NCI-H187 (cell line): ENCODE results near the gene ZNF821.
"Not testable (repeated sequence)": the region's sequence is repeated elsewhere in the genome, so short reads cannot be mapped to it uniquely, and the experiment has no call there.

Experiments used
- DNase-seq, 2 experiments: peaks; one replicate each; lab custom pipeline; 2025; lab: John Stamatoyannopoulos, UW

Gene ZNF821

GRCh38 chr16:71855937-71856662 is 27.9 kb downstream of the ZNF821 start:
- DNase-seq, result no peak

GRCh38 chr16:71854369-71854948 is 29.5 kb downstream of the ZNF821 start:
- no peak for DNase-seq

DNA sequence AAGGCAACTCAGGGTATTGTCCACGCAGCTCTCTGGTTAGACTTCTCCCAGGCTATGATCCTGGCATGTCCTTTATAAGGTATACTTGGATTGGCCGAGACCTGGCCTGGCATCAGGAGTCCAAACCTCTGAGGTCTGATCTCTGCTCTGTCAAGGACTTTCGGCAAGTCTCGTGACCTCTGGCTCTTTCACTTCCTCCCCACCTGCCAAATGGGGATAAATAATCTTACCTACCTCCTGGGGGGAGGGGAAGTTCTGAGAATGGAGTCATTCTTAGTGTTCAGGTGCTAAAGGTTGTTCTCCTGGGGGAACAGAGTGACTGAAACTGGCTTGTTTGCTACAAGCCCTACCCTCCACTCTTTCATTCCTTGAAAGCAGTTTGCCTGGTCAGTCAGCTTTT is 30.6 kb downstream of the ZNF821 start:
- no peak for DNase-seq

- no peak for DNase-seq
These were observed 31.4 kb downstream of the ZNF821 start for GRCh38 chr16:71852561-71852960.

DNA sequence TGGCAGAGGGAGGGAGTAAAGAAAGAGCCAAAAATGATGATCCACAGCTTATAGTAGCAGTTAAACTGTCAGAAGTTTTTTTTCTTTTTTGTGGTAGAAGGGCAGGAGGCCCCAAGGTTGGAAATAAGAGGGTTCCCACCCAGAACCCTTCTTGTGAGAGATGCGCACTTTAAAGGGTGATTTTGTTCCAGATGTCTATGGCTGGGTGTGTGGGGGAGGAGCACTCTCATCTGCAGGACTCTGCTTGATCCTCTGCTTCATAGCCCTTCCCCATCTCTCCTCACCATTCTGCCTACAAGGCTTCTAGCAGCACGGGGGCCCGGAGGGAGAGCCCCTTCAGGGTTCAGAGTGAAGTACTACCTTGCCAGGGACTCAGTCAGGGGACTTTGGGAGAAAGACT is 31.8 kb downstream of the ZNF821 start:
- DNase-seq, result no peak

DNA sequence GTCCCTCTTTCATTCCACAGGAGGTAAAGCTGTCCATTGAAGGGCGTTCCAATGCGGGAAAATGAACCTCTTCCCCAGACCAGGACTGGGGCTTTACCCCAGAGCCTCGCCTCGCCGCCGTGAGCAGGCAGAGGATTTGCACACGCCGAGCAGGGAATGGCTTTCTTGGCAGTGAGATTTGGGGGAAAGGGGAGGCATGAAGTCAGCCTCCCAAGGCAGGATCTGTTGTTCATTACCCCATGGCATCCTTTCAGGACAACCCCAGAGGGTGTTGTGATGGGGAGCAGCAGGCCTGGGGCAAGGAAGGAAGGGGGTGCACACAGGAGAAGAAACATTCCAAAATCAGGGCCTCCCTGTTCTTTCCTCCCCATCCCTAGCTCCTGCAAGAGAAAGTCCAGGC is 32.2 kb downstream of the ZNF821 start:
- DNase-seq, result no peak

DNA sequence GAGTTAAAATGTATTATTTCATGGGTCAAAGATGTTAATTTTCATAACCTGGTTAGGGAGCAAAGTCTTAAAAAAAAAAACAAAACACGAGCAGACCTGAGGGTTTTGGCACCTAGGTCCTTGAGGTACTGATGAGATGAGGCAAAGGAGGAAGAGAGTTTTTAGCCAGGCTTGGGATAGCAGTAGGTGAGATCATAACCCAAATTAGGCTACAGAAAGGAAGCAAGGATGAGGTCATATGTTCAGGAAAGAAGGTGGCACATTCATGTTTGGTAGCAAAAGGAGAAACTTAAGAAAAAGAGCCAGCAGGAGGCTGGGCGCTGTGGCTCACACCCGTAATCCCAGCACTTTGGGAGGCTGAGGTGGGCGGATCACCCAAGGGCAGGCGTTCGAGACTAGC is 35.4 kb downstream of the ZNF821 start:
- no peak for DNase-seq

- DNase-seq, result no peak
These were observed 36.9 kb downstream of the ZNF821 start for GRCh38 chr16:71847096-71847495.

GRCh38 chr16:71846431-71846830 is 37.6 kb downstream of the ZNF821 start:
- DNase-seq, result no peak

DNA sequence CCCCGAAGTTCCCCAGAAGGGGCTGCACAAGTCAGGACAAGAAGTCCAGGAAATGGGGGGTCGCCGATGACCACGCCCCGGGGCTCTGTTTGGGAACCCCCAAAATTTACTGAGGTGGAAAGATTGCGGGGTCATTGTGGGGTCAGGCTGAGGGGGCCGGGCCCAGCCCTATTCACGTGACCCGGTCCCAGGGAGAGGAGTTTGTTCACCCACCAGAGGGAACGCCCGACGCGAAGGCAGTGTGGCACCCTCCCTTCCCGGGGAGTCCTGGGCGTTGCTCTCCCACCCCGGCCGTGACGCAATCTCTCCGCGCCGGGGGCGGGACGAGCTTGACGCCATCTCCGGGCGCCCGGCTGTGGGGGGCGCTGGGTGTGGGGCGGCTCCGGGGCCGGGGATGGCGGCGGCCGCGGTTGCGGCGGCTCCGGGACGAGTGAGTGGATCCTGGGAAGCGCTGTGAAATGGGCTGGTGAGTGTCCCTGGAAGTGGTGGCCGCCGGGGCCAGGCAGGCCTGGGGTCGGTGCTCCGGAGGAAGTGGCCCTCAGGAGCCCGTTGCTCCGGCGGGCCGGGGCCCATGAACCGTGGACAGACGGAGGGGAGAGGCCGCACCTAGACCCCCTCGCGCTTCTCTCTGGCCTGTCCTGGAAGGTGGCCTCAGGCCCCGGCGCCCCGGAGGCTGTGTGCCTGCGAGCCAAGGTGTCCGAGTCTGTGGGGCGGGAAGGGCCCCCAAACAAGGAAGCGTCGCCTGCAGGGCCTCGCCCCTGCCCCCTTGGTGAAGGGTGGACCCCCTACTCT is 38.1 kb downstream of the ZNF821 start, which contains the start of gene ATXN1L:
Gene ATXN1L, plus strand, starts transcription at position 338 of the 792 bp plus-strand sequence. CDS start 3,765 bp downstream, outside the sequence.
- DNase-seq, result peak; percentile 32 to 33

GRCh38 chr16:71843572-71843971 is 40.4 kb downstream of the ZNF821 start:
- no peak for DNase-seq

DNA sequence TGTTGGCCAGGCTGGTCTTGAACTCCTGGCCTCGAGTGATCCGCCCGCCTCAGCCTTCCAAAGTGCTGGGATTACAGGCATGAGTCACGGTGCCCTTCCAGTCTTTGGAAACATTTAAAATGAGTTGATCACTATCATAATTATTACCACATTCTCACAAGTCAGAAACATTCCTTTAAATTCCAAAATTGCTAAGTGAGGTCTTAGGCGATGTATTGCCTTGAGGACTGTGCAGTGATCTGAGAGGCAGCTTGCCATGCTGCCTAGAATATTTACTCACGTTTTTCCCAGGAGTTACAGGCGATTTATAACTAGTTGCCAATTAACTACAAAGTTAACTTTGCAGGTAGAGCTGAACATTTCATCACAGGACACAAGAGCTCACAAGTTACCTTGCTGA is 43.9 kb downstream of the ZNF821 start:
- no peak for DNase-seq

GRCh38 chr16:71837150-71837549 is 46.8 kb downstream of the ZNF821 start:
- DNase-seq, result no peak

DNA sequence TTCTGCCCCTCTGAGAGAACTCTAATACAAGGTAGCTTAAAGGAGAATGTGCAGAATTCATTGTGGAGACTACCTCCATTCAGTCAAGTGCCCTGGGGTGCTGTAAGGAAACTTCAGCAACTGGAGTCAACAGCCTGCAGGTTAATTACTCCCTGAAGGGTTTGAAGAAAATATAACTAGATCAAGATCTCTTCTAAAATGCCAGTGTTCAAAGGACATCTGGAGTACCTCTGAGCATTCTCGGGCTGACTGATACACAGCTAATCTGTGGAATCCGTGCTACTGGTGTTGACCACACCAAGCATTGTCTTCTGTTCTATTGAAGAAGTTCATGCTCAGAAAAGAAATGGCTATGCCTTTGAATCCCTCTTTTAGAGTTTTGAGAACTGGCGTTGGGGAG is 49.7 kb downstream of the ZNF821 start:
- no peak for DNase-seq

GRCh38 chr16:71832112-71832511 is 51.9 kb downstream of the ZNF821 start:
- not testable (repeated sequence) for DNase-seq

DNA sequence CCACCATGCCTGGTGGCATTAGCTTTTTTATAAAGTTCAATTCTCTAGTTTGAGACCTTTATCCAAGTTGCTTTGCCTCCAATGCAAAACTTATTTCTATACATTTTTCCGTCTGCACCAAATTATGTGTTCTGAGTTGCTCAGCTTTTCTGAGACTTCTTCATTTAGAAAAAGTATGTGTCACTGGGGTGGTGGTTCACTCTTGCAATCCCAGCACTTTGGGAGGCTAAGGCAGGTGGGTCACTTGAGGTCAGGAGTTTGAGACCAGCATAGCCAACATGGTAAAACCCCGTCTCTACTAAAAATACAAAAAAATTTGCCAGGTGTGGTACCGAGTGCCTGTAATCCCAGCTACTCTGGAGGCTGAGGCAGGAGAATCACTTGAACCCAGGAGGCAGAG is 52.3 kb downstream of the ZNF821 start:
- DNase-seq, result not testable (repeated sequence)

DNA sequence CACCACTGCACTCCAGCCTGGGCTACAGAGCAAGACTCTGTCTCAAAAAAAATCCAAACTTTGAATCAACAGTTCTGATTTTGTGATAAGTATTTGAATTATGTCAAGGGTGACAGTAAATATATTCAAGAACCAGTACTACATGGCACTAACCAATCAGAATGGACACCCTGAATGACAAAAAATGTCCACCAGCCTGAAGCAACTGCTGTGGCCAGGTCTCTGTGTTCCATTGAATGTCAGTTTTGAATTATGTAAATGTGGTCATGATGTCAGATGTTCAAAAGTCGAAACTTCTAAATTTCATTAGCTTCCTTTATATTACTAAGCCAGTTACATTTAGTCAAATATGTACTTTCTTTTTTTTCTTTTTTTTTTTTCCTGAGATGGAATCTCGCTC is 53.6 kb downstream of the ZNF821 start:
- DNase-seq, result no peak

GRCh38 chr16:71826533-71827017 is 57.4 kb downstream of the ZNF821 start:
- no peak for DNase-seq

DNA sequence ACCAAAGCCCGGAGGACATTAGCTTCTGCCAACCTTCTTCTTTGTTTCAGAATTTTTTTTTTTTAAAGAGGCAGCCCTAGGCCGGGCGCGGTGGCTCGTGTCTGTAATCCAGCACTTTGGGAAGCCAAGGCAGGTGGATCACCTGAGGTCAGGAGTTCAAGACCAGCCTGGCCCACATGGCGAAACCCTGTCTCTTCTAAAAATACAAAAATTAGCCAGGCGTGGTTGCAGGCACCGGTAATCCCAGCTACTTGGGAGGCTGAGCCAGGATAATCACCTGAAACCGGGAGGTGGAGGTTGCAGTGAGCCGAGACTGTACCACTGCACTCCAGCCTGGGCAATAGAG is 66.9 kb downstream of the ZNF821 start:
- DNase-seq, result not testable (repeated sequence)

GRCh38 chr16:71811261-71811803 is 72.7 kb downstream of the ZNF821 start:
- no peak for DNase-seq

DNA sequence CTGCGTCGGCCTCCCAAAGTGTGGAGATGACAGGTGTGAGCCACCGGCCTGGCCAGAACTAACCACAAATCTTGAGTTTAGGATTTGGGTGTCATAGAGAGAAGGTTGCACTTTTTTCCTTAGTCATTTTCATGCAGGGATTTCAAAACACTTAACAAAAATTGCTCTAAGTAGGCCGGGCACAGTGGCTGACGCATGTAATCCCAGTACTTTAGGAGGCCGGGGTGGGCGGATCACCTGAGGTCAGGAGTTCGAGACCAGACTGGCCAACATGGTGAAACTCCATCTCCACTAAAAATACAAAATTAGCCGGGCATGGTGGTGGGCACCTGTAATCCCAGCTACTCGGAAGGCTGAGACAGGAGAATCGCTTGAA is 73.8 kb downstream of the ZNF821 start:
- not testable (repeated sequence) for DNase-seq
